ENCODE data around the gene FEM1C.
"Not testable (repeated sequence)": the region's sequence is repeated elsewhere in the genome, so short reads cannot be mapped to it uniquely, and the experiment has no call there.

FEM1C gene

DNA sequence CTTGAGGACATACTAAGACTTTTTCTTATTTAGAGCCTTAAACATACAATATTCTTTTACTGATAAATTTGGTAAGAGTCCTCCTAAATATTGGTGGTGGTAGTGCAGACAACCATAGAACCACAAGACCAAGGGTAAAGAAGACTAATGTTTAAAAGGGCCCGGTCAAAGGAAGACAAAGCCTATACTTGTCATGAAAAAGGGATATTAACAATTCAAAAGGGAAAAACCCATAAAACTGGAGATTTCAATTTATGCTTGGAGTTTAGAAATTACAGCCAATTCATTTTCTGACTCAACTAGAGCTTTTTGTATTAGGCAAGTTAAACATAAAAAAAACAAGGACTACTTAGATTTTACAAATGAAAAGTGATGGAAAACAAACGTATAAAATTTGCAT, 24.4 kb downstream of the FEM1C start:
- DNase-seq (ENCODE audit: low read depth), result no peak

- no peak for DNase-seq (ENCODE audit: low read depth)
These were observed 28.2 kb downstream of the FEM1C start for GRCh38 chr5:115516372-115516771.

GRCh38 chr5:115514220-115514619, 30.4 kb downstream of the FEM1C start:
- DNase-seq (ENCODE audit: low read depth), result no peak

GRCh38 chr5:115511632-115512031, 32.9 kb downstream of the FEM1C start:
- no peak for DNase-seq (ENCODE audit: low read depth)

DNA sequence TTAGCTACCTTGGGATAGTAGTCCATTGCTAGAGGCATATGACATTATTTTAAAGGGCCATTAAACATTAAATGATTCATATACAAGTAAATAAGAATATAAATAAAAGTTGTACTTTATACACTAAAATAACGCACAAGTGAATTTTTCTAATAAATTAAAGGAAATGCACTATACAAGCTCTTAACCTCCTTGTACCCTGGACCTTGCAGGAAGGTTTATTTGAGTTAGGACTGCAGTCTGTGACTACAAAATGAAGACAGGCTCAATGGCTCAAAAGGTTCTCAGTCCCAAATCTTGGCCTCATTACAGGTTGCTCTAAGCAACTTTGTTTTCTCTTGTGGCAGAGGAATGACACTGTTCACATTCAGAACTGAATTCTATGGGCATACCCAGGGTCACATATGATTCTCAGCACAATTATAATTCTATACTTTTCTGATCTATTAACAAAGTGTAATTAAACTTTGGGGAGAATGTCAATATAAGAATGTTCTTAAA, 34.4 kb downstream of the FEM1C start:
- no peak for DNase-seq (ENCODE audit: low read depth)

DNA sequence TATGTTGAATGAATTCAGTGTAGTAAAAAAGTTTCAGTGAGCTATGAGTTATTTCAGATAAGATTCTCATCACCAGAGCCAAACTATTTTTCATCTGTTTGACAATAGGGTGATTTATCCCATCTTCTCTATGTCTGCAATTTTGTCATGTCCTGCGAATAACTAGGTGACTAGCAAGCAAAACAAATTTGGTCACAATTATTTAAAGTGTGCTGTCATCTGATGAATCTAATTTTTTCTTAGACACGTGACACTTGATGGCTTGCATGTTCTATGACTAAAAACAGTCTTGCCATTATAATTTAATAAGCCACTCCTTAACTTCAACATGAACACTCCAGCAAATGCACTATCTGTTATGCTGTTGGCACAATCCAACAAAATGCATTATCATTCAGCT, 35.0 kb downstream of the FEM1C start:
- no peak for DNase-seq (ENCODE audit: low read depth)

GRCh38 chr5:115507681-115508080, 36.9 kb downstream of the FEM1C start:
- no peak for DNase-seq (ENCODE audit: low read depth)

DNA sequence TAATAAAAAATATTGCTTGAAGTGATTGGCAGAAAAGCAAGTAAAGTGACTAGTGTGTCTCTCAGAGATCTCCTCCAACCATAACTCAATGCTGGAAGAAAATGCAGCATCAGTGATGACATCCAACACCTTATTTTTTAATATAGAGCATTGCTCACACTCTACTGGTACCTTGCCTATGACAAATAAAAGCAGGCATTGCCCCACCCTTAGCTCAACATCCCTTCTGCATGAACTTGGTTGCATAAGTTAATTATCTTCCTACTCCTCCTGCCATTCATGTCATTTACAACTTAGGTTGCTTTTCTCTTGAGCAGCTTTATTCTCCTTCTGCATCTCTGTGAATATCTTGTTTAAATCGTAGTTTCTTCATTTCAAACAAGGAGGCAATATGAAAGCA, 41.2 kb downstream of the FEM1C start:
- no peak for DNase-seq (ENCODE audit: low read depth)

- no peak for DNase-seq (ENCODE audit: low read depth)
These were observed 42.9 kb downstream of the FEM1C start for GRCh38 chr5:115501464-115502210.

- DNase-seq (ENCODE audit: low read depth), result no peak
These were observed 44.4 kb downstream of the FEM1C start for GRCh38 chr5:115500225-115500624.

DNA sequence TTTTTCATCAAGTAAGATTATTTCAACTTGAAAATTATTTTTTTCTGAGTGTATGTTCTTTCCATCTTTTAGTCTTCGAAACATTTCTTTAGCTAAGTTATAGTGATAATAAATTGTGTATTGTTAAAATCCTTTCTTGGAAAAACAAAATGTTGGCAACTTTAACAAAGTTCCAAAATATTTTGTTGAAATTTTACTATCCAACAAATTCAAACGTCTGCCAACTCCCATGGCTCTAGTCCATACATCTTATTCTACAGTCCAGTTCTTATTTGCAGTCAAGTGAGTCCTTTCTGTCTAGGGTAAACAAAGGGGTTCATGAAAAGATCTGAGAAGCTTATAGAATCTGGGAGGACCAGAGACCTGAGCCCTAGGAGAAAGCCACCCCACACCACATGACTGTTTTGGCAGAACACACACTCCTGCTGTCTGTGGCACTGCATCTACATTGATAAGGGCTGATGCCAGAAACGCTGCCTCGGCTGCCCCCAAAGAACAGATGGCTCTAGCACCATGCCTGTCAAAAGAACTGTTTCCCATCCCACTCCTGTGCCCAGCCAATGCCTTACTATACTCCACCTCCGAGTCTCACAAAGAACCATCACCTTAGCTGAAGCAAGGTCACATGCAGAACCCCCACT, 47.5 kb downstream of the FEM1C start:
- DNase-seq (ENCODE audit: low read depth), result no peak

- no peak for DNase-seq (ENCODE audit: low read depth)
These were observed 49.8 kb downstream of the FEM1C start for GRCh38 chr5:115494570-115495289.

GRCh38 chr5:115490596-115490995, 54.0 kb downstream of the FEM1C start:
- no peak for DNase-seq (ENCODE audit: low read depth)

DNA sequence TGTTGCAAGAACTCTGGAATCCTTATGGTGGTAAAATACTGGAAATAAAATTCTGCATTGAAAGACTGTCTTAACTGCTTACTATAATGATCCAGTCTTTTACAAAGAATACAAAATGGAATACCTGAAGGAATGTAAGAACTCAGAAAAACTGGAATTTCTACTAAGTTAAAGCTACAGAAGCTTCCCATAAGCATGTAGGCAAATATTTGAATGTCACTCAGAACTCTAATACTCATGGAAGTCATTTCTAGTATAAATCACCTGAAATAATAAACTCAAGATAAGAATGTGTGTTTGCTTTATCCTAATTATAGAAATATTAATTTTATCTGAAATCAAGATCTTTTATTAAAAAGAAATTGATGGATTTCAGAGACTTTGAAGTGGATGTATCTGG, 54.8 kb downstream of the FEM1C start:
- DNase-seq (ENCODE audit: low read depth), result no peak

- DNase-seq (ENCODE audit: low read depth), result no peak
These were observed 56.8 kb downstream of the FEM1C start for GRCh38 chr5:115487756-115488155.

GRCh38 chr5:115487168-115487567, 57.4 kb downstream of the FEM1C start:
- no peak for DNase-seq (ENCODE audit: low read depth)

DNA sequence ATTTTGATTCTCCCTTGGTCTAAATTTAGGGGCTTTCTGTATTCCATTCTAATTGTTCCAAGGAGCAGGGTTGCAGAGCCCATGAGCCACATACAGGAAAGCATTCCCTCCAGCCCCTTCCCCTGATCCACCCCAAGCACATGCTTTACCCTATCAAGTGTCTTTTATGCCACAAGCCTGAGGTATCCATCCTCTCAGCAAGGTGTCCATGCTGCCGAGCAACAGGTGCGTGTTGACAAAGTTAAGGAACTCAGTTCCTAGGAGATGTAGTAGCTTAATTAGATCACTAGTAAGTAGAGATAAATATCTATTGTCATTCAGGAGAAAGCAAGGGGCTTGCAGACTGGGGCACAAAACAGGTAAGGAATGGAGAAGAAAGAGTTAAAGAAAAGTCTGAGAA, 57.8 kb downstream of the FEM1C start:
- no peak for DNase-seq (ENCODE audit: low read depth)

- no peak for DNase-seq (ENCODE audit: low read depth)
These were observed 60.2 kb downstream of the FEM1C start for GRCh38 chr5:115484368-115484767.

GRCh38 chr5:115480900-115481299, 63.7 kb downstream of the FEM1C start:
- DNase-seq (ENCODE audit: low read depth), result no peak

- DNase-seq (ENCODE audit: low read depth), result no peak
These were observed 64.3 kb downstream of the FEM1C start for GRCh38 chr5:115480271-115480670.

DNA sequence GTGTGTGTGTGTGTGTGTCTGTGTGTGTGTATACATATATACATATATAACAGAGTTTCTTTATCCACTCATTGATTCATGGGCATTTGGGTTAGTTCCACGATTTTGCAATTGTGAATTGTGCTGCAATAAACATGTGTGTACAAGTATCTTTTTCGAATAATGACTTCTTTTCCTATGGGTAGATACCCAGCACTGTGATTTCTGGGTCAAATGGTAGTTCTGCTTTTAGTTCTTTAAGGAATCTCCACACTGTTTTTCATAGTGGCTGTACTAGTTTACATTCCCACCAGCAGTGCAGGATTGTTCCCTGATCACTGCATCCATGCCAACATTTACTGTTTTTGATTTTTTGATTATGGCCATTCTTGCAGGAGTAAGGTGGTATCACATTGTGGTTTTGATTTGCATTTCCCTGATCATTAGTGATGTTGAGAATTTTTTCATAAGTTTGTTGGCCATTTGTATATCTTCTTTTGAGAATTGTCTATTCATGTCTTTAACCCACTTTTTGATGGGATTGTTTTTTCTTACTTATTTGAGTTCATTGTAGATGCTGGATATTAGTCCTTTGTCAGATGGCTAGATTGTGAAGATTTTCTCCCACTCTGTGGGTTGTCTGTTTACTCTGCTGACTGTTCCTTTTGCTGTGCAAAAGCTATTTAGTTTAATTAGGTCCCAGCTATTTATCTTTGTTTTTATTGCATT, 65.3 kb downstream of the FEM1C start:
- DNase-seq (ENCODE audit: low read depth), result not testable (repeated sequence)

DNA sequence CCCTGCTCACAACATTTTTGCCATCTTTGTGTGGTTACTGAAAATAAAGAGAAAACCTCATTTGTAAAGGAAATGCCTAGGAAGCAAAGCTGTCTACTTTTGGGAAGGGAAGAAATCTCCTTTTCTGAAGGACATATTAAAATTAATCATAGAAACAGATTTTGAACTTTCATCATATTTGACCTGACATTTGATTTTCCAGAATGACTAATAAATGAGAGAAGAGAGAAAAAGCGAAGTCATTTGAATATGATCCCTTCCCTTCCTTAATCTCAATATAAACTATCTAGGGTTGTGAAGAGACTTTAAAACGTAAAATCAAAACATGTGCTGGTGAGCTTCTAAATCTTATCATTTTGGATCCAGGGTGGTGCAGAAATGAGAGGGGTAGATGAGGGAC, 66.3 kb downstream of the FEM1C start:
- no peak for DNase-seq (ENCODE audit: low read depth)
